Measurements from ENCODE around the gene AUTS2.

GRCh38 chr7:70512144-70512543 lies 913.9 kb downstream of the AUTS2 start:
- TF ChIP-seq MAFF (IDR thresholded peaks at IDR 0.05; ENCODE audit: low read length) = no peak
- no peak for TF ChIP-seq CTCF (IDR thresholded peaks at IDR 0.05 in 2 of 3, conservative IDR thresholded peaks at IDR 0.05 in 1 of 3; ENCODE audit: insufficient read depth in 2 of 3, low read depth in 1 of 3, low read length in 3 of 3)
- TF ChIP-seq, protein P1, sequence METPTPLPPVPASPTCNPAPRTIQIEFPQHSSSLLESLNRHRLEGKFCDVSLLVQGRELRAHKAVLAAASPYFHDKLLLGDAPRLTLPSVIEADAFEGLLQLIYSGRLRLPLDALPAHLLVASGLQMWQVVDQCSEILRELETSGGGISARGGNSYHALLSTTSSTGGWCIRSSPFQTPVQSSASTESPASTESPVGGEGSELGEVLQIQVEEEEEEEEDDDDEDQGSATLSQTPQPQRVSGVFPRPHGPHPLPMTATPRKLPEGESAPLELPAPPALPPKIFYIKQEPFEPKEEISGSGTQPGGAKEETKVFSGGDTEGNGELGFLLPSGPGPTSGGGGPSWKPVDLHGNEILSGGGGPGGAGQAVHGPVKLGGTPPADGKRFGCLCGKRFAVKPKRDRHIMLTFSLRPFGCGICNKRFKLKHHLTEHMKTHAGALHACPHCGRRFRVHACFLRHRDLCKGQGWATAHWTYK (CRISPR knock-in tag; IDR thresholded peaks at IDR 0.05) = no peak
- no peak for TF ChIP-seq ZFP30 (CRISPR knock-in tag; IDR thresholded peaks at IDR 0.05; ENCODE audit: borderline replicate concordance)
- TF ChIP-seq ZNF785 (CRISPR knock-in tag; IDR thresholded peaks at IDR 0.05) = no peak
- TF ChIP-seq, protein P2, sequence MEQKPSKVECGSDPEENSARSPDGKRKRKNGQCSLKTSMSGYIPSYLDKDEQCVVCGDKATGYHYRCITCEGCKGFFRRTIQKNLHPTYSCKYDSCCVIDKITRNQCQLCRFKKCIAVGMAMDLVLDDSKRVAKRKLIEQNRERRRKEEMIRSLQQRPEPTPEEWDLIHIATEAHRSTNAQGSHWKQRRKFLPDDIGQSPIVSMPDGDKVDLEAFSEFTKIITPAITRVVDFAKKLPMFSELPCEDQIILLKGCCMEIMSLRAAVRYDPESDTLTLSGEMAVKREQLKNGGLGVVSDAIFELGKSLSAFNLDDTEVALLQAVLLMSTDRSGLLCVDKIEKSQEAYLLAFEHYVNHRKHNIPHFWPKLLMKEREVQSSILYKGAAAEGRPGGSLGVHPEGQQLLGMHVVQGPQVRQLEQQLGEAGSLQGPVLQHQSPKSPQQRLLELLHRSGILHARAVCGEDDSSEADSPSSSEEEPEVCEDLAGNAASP (IDR thresholded peaks at IDR 0.05) = no peak
- no peak for TF ChIP-seq REST (IDR thresholded peaks at IDR 0.05; ENCODE audit: borderline replicate concordance)
- TF ChIP-seq REST (CRISPR knock-in tag; IDR thresholded peaks at IDR 0.05; ENCODE audit: low read depth) = no peak
- TF ChIP-seq, protein P3, sequence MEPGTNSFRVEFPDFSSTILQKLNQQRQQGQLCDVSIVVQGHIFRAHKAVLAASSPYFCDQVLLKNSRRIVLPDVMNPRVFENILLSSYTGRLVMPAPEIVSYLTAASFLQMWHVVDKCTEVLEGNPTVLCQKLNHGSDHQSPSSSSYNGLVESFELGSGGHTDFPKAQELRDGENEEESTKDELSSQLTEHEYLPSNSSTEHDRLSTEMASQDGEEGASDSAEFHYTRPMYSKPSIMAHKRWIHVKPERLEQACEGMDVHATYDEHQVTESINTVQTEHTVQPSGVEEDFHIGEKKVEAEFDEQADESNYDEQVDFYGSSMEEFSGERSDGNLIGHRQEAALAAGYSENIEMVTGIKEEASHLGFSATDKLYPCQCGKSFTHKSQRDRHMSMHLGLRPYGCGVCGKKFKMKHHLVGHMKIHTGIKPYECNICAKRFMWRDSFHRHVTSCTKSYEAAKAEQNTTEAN (CRISPR knock-in tag; IDR thresholded peaks at IDR 0.05) = no peak
- no peak for TF ChIP-seq POLR2A (conservative IDR thresholded peaks at IDR 0.05)
- TF ChIP-seq HNRNPLL (IDR thresholded peaks at IDR 0.05; ENCODE audit: low read depth, low read length, poor library complexity, severe bottlenecking) = no peak
- TF ChIP-seq RBM22 (IDR thresholded peaks at IDR 0.05; ENCODE audit: low read depth, low read length, poor library complexity, severe bottlenecking) = no peak
